ENCODE results near the gene CREG2.

CREG2 gene

DNA sequence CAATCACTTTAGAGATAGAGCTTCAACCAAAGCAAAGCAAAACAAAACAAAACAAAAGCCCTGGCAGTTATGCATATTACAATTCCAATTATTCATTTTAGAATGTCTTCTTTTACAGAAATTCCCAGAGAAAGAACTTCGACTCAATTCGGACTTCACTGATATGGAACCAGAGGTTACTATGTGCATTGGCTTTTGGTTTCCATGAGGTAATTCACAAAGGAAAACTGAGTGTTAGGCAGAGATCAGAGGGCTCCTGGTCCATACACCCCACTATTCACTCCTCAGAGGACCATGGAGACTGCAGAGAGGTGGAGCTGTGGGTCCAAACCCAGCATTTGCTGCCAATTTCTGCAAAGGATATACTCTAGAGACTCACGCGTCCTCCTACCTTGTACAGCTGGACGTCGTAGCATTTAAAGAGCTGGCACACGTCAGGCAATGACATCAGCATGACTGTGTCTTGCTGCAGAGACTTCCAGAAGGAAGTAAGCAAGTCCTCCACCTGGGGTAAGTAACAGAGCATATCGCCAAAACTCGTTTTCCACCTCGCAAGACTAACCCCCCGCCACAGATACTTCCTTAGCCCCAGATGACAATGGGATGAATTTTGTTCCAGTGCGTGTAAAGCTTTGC lies 31.3 kb upstream of the CREG2 start:
- TF ChIP-seq, protein P1, sequence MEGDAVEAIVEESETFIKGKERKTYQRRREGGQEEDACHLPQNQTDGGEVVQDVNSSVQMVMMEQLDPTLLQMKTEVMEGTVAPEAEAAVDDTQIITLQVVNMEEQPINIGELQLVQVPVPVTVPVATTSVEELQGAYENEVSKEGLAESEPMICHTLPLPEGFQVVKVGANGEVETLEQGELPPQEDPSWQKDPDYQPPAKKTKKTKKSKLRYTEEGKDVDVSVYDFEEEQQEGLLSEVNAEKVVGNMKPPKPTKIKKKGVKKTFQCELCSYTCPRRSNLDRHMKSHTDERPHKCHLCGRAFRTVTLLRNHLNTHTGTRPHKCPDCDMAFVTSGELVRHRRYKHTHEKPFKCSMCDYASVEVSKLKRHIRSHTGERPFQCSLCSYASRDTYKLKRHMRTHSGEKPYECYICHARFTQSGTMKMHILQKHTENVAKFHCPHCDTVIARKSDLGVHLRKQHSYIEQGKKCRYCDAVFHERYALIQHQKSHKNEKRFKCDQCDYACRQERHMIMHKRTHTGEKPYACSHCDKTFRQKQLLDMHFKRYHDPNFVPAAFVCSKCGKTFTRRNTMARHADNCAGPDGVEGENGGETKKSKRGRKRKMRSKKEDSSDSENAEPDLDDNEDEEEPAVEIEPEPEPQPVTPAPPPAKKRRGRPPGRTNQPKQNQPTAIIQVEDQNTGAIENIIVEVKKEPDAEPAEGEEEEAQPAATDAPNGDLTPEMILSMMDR (IDR thresholded peaks at IDR 0.05; ENCODE audit: borderline replicate concordance, insufficient read depth, low read depth, low read length), result no peak
- no peak overlapping the region for H3K4me3 ChIP-seq (ENCODE audit: low read depth, low read length)

DNA sequence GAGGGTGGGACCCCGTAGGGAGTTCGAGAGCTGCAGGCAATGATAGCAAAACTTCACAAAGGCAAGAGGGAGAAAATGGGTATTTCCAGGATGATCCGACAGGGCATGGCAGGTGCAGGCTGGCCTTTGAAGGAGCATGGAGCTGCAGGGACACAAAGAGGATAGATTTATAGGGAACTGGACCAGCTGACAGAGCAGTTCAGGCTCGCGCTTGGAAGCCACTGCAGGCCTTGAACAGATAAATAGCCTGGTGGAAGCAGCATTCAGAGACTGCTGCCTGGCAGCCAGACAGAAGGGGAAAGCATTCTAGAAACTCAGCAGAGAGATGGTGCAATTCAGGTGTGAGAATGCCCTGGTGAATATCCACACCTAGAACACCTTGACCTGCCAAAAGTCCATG lies 29.3 kb upstream of the CREG2 start:
- H3K4me3 ChIP-seq (ENCODE audit: low read depth, low read length), result no peak overlapping the region
- TF ChIP-seq, protein P1 (IDR thresholded peaks at IDR 0.05; ENCODE audit: borderline replicate concordance, insufficient read depth, low read depth, low read length), result no peak

DNA sequence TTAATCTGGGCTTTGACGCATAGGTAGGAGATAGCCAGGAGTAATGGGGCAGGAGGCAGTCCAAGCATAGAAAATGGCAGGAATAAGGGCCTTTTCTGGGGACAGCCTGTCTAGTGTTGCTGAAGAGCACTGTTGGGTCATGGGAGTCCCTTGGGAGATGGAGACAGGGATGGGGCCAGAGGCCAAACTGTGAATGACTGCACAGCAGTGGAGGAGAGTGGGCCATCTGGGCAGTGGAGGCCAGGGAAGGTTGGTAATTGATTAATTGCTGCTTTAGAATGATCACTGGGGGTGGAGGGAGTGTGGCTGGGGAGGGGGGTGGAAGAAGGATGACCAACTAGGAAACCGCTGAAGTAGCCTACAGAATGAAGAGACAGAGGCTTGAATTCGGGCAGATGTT lies 28.6 kb upstream of the CREG2 start:
- TF ChIP-seq, protein P1 (IDR thresholded peaks at IDR 0.05; ENCODE audit: borderline replicate concordance, insufficient read depth, low read depth, low read length), result no peak
- H3K4me3 ChIP-seq (ENCODE audit: low read depth, low read length), result no peak overlapping the region

DNA sequence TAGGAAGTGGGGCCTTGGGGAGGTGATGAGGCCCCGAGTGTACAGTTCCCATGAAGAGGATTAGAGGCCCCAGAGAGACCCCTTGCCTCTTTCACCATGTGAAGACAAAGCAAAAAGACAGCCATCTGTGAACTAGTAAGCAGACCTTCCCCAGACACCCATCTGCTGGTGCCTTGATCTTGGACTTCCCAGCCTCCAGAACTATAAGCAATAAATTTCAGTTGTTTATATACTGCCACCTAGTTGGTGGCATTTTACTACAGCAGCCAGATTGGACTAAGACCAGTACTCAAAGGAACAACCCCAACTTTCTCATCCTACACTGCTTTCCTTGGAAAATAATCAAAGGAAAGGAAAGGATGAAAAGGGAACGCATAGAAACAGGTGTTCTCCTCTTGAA lies 27.9 kb upstream of the CREG2 start:
- TF ChIP-seq, protein P1 (IDR thresholded peaks at IDR 0.05; ENCODE audit: borderline replicate concordance, insufficient read depth, low read depth, low read length), result no peak
- H3K4me3 ChIP-seq (ENCODE audit: low read depth, low read length), result no peak overlapping the region

DNA sequence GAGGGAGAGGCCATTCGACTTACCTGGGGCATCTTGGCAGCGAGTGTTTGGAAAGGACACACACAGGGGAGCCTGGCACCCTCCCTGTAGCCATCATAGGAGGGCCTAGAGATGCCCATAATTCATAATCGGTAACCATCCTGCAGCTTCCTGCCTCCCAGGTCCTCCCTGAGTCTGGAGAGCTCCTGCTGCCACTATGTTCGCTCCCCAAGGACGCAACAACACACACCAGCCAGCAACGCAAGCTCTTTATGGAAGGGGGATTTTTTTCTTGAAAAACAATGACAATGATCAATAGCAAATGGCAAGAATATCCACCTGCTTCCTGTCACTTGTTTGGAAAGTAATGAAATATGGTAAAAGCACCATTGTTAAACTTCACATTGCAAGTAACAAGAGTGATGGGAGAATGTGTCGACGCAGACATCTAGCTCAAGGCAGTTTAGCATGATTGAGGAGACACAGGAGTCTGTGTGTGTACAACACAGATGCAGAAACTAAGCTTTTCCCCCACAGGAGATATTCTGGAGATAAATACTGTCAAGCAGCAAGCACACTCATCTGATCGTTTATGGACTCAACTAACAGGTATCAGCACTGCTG lies 24.9 kb upstream of the CREG2 start:
- no peak overlapping the region for H3K4me3 ChIP-seq (ENCODE audit: low read depth, low read length)
- TF ChIP-seq, protein P1 (IDR thresholded peaks at IDR 0.05; ENCODE audit: borderline replicate concordance, insufficient read depth, low read depth, low read length), result no peak

GRCh38 chr2:101410746-101411145 lies 23.4 kb upstream of the CREG2 start:
- no peak overlapping the region for H3K4me3 ChIP-seq (ENCODE audit: low read depth, low read length)
- TF ChIP-seq, protein P1 (IDR thresholded peaks at IDR 0.05; ENCODE audit: borderline replicate concordance, insufficient read depth, low read depth, low read length), result no peak

DNA sequence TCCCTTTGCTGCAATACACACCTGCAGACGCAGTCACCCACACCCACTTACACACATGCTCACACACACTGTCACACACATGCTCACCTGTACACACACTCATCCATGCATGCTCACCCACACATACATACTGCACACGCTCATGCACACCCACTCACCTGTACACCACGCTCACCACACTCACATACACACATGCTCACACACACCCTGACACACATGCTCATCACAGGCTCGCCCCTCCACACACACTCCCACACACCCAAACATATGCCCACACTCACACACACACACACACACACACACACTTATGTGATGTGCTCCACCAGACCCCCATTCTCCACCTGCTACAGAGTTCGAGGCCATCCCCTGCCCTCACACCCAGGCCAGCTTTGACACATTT lies 22.8 kb upstream of the CREG2 start:
- H3K4me3 ChIP-seq (ENCODE audit: low read depth, low read length), result no peak overlapping the region
- TF ChIP-seq, protein P1 (IDR thresholded peaks at IDR 0.05; ENCODE audit: borderline replicate concordance, insufficient read depth, low read depth, low read length), result no peak
